Ovary (tissue), 9 donors: Measurements from ENCODE around the gene LEFTY2. TPM values are rescaled to one million over a fixed set of nuclear protein-coding genes. Genes with fewer than 3 reads are reported as not detected.

Experiments
- DNase-seq, 5 donors: peaks; one replicate each; pipeline ENCODE4 v3.0.0-alpha.2; 2019 to 2020
- H3K27ac ChIP-seq, 2 donors: fragments of 200-600 bp; one replicate each; pipeline versions ENCODE4 v1.5.1 to v1.8.0; 2019 to 2022
- H3K27me3 ChIP-seq: fragments of 200-600 bp; one replicate; pipeline ENCODE4 v1.8.0; 2022
- H3K36me3 ChIP-seq: fragments of 200-600 bp; sonication (generic); one replicate; pipeline ENCODE4 v1.5.1; 2019
- H3K4me1 ChIP-seq: one replicate; pipeline ENCODE4 v1.8.1; 2013; ENCODE audit warnings: mild to moderate bottlenecking, moderate library complexity; ENCODE audit not compliant: insufficient read depth
- H3K4me3 ChIP-seq: fragments of 200-600 bp; sonication (generic); one replicate; pipeline ENCODE4 v1.5.1; 2017
- H3K9me3 ChIP-seq, 2 donors: fragments of 200-600 bp in 1 of 2; sonication (generic) in 1 of 2; one replicate each; pipeline versions ENCODE4 v1.5.1 to v1.8.1; 2013 to 2019; ENCODE audit warnings: mild to moderate bottlenecking in 1 of 2, moderate library complexity in 1 of 2
- EP300 ChIP-seq: sonication (generic); formaldehyde crosslinking; IDR thresholded peaks from one replicate; pipeline ENCODE4 v1.6.1; 2017; ENCODE audit warnings: antibody characterized with exemption
- POLR2A ChIP-seq: fragments of 450-650 bp; IDR thresholded peaks from one replicate; pipeline ENCODE4 v1.6.1; 2017; ENCODE audit warnings: antibody characterized with exemption, mild to moderate bottlenecking, moderate library complexity
- WGBS, 3 donors: extraction: QIAGEN DNeasy Blood & Tissue Kit in 1 of 3; methylation state at CpG; one replicate each; pipeline versions ENCODE4 v1.1.5 to v1.1.7; 2013 to 2017; 5-methylcytosine and 5-hydroxymethylcytosine counted together
- intact Hi-C, 4 donors: fragments of 100-400 bp; cut with DNase I; formaldehyde crosslinking; loops; one replicate each; pipeline versions ENCODE4 v1.11.0 to v1.15.1; 2022 to 2023
- polyA plus RNA-seq, 2 donors: library from polyadenylated mRNA; stranded (reverse); fragments of 200-250 nt in 1 of 2; fragments of 350-450 nt in 1 of 2; fragmentation: Illumina TruSeq in 1 of 2; extraction: RNeasy Lipid Tissue Mini Kit (QIAGEN cat#74804) in 1 of 2; gene quantifications; one replicate each; pipeline ENCODE4 v1.2.3, GENCODE V29; 2013 to 2014
- total RNA-seq, 7 donors: library from RNA; depleted of rRNA in 2 of 7; stranded (reverse); fragments of >200 nt in 2 of 7; fragmentation: NEBNext Ultra II Directional in 3 of 7; extraction: Animal tissue kit (Norgen Biotek cat#: 25700) in 3 of 7; gene quantifications; one replicate each; pipeline versions ENCODE4 v1.1.0 to v1.2.4, GENCODE V29; 2016 to 2023
- TF ChIP-seq, protein P1 (sequence below), 3 donors: fragments of 450-650 bp in 2 of 3; fragments of 200-600 bp in 1 of 3; IDR thresholded peaks; one replicate each; pipeline versions ENCODE4 v1.5.1 to v1.8.0; 2016 to 2022; ENCODE audit warnings: antibody characterized with exemption in 3 of 3, mild to moderate bottlenecking in 1 of 3
- donor health status: DM: no; HTN: no; CAD: no; lungs with moderate emphysema.
- donor health status: DM: no; HTN: no; CAD: no.
- donor health status: Bipolar disorder and iron deficiency.
- donor health status: DM: yes; HTN: yes; CAD: no.
- donor health status: DM: no; HTN: no; CAD: no.
- donor health status: DM: yes; HTN: yes; CAD: no.

LEFTY2 gene
- total and polyA plus RNA-seq, 9 donors, result 9.7 to 196 (median 21.4) TPM

DNA sequence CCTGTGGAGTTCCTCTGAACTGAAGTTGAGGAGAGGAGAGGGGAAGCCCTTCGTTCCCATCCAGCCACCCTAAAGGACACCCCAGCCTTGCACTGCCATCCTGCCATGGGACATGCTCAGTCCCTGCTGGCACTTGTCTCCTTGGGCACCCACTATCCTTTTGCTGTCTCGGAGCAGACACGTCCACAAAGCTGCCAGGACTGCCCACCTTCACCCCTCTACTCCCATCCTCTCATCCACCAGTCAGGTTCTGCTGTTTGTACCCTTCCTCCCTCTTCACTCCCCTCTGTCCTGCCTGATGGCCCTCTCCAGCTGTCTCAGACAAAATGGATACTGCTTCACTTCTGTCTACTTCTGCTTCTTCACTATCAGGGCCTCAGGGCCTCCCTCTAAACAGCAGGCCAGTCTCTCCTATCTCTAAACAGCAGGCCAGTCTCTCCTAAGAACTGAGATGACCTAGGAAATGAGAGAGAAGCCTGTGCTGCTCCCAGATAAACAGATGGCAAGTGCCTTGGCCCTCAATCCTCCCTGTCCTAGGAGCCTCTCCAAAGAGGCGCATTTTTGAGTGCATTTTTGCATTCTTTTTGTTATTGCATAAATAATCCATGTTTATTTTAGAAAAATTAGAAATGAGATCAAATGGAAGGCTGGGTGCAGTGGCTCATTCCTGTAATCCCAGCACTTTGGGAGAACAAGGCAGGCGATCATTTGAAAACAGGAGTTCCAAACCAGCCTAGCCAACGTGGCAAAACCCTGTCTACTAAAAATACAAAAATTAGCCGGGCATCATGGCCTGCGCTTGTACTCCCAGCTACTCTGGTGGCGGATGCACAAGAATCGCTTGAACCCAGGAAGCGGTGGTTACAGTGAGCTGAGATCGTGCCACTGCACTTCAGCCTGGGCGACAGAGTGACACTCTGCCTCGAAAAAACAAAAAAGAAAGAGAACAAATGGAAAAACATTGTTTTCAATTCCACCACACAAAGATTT lies 12.5 kb downstream of the LEFTY2 start:
- Histone ChIP-seq H3K4me1 (no peaks in the 10 kb centered on the region), H3K4me3 (no peak overlapping the region), H3K36me3 (no peaks in the 10 kb centered on the region), H3K9me3 (no peaks in the 10 kb centered on the region), H3K27me3 (no peaks in the 10 kb centered on the region), H3K27ac (no peak overlapping the region)
- 85 to 90% (median 86%) methylated on average over 14 of the region's 14 CpGs for WGBS, 3 donors
- no peak for DNase-seq
- TF ChIP-seq POLR2A (no peak), EP300 (no peak)
- TF ChIP-seq, protein P1, sequence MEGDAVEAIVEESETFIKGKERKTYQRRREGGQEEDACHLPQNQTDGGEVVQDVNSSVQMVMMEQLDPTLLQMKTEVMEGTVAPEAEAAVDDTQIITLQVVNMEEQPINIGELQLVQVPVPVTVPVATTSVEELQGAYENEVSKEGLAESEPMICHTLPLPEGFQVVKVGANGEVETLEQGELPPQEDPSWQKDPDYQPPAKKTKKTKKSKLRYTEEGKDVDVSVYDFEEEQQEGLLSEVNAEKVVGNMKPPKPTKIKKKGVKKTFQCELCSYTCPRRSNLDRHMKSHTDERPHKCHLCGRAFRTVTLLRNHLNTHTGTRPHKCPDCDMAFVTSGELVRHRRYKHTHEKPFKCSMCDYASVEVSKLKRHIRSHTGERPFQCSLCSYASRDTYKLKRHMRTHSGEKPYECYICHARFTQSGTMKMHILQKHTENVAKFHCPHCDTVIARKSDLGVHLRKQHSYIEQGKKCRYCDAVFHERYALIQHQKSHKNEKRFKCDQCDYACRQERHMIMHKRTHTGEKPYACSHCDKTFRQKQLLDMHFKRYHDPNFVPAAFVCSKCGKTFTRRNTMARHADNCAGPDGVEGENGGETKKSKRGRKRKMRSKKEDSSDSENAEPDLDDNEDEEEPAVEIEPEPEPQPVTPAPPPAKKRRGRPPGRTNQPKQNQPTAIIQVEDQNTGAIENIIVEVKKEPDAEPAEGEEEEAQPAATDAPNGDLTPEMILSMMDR (IDR thresholded peaks at IDR 0.05), result no peak
- intact Hi-C loops, result no loop called here

DNA sequence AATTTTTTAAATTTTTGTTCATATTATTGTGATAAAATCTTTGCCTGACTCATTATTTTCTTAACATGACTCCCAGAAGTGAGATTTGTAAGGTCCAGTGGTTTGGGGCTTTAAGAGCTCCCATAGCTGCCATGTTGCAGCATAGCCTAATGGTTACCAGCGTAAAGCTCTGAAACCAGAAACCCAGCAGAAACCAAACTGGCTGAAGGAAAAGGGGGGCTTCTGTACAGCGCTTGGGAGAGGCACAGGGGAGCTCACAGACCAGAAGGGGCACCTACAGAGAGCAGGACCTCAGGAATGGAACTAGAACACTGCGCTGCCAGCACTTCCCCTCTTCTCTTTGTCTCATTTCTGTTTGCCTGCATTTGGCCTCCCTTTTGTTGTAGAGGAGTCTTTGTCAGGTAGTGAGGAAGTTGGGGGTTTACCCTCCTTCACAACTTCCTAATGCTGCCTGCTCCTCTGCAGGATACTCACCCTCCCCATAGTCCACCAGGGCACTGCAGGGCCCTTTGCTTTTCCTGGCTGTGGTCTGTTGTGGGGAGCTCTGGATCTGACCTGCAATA lies 14.4 kb downstream of the LEFTY2 start:
- 92 to 96% (median 95%) methylated on average over 3 of the region's 3 CpGs for WGBS, 3 donors
- DNase-seq, result no peak
- Histone ChIP-seq H3K36me3 (no peaks in the 10 kb centered on the region), H3K27ac (no peak overlapping the region), H3K9me3 (no peaks in the 10 kb centered on the region), H3K27me3 (no peaks in the 10 kb centered on the region), H3K4me1 (peaks cover 2% of the 10 kb centered on the region), H3K4me3 (no peak overlapping the region)
- intact Hi-C loops, result no loop called here
- no peak for TF ChIP-seq POLR2A
- TF ChIP-seq EP300, result no peak
- TF ChIP-seq, protein P1 (IDR thresholded peaks at IDR 0.05), result no peak

DNA sequence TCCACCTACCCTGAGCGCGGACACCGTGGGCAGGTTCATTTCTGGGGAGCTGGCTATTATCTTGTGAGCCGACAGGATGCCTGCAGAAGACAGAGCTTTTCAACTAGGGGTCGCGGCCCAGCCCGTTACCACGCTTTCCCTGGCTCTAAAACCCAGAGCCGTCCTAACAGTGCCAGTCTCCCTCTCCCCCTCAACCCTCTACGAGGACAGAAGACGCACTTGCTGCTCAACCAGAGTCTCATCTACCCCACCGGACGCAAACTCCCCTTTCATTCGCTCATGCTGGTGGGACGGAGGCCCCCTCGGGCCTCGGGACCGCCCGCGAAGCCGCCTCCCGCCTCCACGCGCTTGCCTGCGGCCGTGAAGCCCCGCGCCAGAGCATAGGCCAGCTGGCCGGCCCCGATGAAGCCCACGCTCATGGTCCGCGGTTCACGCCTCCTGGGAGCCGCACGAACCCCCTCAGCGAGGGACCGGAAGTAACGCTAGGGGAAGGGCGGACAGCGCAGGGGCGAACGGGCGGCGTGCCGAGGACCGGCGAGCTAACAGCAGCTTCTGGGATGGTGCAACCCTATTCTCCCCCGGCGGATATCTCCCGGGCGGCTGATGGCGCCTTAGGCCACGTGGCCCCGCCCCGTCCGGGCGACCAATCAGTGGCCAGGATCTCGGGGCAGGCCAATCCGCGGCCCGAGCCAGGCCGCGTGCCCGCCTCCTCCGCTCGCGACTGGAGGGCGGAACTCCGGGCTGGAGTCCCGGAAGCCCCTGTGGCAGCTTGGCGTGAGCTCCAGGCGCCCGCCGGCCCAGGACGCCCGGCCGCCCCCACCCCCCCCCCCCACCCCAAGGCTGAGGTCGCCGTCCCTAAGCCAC lies 17.1 kb downstream of the LEFTY2 start, which contains the start of gene PYCR2:
TSS of gene PYCR2 (minus strand) at position 559 of the 864 bp plus-strand sequence. CDS start at position 419, 140 bp downstream.
- WGBS, 3 donors, result 0 to 1% (median 1%) methylated on average over 49 to 80 of the region's 80 CpGs
- intact Hi-C loops, result no loop called here
- Histone ChIP-seq H3K4me3 (peak within 1 kb of the TSS; percentile 66), H3K27ac (peak within 1 kb of the TSS; percentile 61 to 91), H3K36me3 (no peaks in the 10 kb centered on the region), H3K9me3 (no peaks in the 10 kb centered on the region), H3K4me1 (peaks cover 8% of the 10 kb centered on the region), H3K27me3 (no peaks in the 10 kb centered on the region)
- no peak for TF ChIP-seq EP300
- TF ChIP-seq, protein P1 (IDR thresholded peaks at IDR 0.05), result peak in 1 of 3 donors; percentile 15
- peak; percentile 83 for TF ChIP-seq POLR2A
- peak; percentile 95 to 98 (median 97) for DNase-seq

DNA sequence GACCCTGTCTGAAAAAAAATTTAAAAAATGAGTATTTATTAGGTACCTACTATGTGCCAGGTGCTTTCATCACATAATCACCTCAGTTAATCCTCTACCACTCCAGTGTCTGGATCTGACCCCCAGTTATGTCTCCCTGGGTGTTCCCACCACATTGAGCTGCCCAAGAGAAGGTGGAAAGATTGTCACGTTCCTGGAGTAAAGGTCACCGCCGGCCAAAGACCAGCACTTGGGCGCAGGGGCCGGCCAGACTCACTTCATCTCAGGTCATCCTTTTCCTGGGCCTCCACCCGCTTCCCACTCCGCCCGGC lies 17.7 kb downstream of the LEFTY2 start:
- Histone ChIP-seq H3K9me3 (no peaks in the 10 kb centered on the region), H3K4me3 (peak overlapping the region; percentile 66), H3K36me3 (no peaks in the 10 kb centered on the region), H3K4me1 (peaks cover 8% of the 10 kb centered on the region), H3K27me3 (no peaks in the 10 kb centered on the region), H3K27ac (peak overlapping the region; percentile 61 to 91)
- intact Hi-C loops, result no loop called here
- TF ChIP-seq EP300 (no peak), POLR2A (no peak)
- DNase-seq, result no peak
- 0 to 2% (median 1%) methylated on average over 8 of the region's 8 CpGs for WGBS, 3 donors
